HK-2 (cell line): ENCODE results near the gene XDH.

ENCODE experiments used
- DNase-seq: peaks from one replicate; pipeline ENCODE4 v3.0.0-alpha.2; 2018; ENCODE audit not compliant: unreplicated experiment

XDH gene

DNA sequence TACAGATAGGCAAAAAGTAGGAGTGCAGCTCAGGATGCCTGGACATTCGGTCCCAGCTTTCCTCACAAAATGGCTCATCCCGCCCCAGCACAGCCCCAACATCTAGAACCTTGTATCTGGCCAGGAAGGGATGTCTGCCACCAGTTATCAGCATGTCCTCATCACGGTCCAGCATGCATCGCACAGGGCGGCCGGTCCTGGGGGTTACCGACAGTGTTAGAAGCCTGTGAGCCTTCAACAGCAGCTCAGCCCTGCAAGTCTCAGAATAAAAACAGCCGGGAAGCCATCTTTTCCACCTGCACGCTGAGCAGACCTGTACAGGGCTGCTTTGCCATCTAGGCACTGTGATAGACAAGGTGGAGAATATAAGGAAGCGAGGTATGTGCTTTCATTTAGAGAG is 49.2 kb downstream of the XDH start:
- no peak for DNase-seq

DNA sequence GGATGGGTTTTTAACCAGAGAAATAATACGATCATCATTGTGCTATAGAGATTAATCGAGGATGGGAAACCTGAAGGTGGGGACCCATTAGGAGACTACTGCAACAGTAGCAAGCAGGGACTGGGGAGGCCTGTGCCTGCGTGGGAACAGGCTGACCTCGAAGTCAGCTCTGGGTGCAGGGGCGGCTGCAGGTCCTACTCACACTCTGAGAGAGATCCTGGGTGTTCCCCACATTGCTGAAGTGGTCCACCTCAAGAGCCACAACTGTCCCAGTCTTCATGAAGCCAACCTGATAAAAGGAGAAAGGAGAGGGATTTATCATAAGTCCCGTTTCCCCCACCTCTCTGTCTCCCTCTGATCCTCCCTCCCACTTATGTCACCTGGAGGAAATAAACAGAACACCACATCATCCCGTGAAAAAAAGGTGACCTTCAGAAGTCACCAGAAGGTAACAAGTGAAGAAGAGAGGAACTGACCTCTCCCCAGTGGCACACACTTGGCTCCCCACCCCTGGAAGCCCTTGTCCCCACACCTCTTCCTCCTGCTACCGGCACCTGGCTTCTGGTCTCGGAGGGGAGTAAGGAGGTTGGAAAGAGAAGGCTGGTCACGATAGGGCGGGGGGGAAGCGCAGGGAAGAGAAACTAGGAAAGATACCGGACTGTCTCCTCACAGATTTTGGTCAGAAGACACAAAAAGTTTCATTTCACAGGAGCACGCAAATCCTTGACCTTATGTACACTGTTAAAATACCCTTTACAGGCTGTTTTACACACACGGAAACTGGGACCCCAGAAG is 50.4 kb downstream of the XDH start:
- DNase-seq, result no peak

GRCh38 chr2:31362581-31362980 is 52.0 kb downstream of the XDH start:
- DNase-seq, result no peak

DNA sequence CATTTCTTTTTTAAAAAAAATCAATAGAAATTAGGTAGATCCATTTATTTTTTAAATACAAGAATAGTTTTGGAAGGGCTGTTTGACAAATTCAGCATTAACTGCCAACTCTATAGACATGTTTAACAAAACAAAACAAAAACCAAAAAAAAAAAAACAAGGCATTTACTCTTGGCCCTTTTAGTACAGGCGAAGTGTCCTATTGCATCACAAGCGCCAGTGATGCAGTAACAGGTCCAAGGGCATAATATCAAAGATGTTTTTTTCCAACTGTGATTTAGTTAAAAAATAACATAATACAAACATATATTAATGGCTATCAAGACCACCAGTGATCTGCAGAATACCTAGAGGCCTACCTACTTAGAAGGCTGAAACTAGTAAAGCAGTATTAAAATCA is 55.3 kb downstream of the XDH start:
- DNase-seq, result no peak

GRCh38 chr2:31354837-31355236 is 59.7 kb downstream of the XDH start:
- DNase-seq, result no peak

GRCh38 chr2:31353179-31353578 is 61.4 kb downstream of the XDH start:
- no peak for DNase-seq

- DNase-seq, result no peak
These were observed 64.9 kb downstream of the XDH start for GRCh38 chr2:31349684-31350083.

DNA sequence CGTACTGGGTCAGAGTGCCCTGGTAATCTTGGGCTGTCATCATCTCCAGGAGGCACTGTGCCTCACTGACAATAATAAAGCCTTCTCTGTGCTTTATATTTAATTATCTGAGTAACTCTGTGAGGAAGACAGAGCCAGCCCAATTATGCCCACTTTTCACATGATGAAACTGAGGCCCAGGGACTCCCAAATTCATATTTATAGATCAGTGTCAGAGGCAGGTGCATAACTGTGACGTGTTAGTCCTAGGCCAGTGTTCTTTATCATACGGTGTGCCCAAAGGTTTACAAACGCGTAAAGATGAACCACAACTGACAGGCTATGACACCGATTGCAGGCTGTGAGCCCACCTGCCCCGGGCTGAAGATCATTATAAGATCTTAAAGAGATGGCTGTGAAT is 65.4 kb downstream of the XDH start:
- no peak for DNase-seq

DNA sequence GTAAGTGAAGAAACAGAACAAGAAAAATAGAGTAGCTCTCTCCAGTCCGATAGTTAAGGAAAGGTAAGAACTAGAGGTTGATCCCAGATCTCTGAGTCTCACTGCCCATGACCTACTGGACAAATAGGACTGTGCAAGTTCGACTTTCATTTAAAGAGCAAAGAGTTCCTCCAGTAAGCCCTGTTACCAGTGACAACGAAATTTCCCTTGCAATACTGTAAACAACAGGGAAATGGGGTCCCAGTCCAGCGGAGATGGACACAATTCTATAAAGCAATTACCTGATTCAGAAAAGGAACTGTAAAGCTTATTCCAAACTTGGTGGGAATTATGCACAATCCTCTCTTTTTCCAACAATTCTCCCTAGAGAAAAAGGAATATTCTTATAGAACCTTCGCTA is 65.9 kb downstream of the XDH start:
- no peak for DNase-seq

- no peak for DNase-seq
These were observed 66.8 kb downstream of the XDH start for GRCh38 chr2:31347750-31348149.

- no peak for DNase-seq
These were observed 67.2 kb downstream of the XDH start for GRCh38 chr2:31347319-31347718.

DNA sequence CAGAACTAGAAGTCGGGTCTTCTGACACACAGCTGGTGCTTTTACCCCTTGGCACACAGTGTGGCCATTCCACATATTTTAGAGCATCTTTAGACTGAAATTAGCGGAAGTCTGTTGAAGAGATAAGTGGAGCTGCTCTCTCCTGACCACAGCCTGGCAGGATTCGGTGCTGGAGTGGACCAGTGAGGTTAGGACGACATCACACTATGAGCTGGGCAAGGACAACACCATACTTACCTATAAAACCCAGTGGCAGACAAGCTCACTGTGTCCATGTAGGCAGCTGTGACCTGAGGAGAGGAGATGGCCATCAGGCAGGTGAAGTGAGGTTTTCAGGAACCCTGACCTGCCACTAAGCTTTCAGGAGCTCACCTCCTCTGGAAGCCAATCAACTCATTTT is 70.1 kb downstream of the XDH start:
- DNase-seq, result no peak

- DNase-seq, result no peak
These were observed 73.2 kb downstream of the XDH start for GRCh38 chr2:31341351-31341750.

DNA sequence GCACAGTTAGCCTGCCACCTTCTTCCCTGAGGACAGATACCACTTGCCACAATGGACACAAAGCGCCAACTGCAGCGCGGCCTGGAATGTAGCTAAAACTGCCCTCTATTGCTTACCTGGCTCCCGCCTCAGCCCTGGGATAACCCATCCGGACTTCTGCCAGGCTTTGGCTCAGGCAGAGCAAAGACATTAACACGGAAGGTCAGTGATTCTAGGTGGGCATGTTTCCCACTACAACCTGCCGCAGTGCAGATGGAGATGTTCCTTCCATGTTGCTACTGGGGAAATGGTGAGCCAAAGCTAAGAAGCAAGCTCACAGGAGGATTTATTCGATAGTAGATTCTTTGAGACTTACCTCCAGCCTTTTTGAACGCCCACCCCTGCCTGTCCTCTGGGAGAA is 74.8 kb downstream of the XDH start:
- no peak for DNase-seq

DNA sequence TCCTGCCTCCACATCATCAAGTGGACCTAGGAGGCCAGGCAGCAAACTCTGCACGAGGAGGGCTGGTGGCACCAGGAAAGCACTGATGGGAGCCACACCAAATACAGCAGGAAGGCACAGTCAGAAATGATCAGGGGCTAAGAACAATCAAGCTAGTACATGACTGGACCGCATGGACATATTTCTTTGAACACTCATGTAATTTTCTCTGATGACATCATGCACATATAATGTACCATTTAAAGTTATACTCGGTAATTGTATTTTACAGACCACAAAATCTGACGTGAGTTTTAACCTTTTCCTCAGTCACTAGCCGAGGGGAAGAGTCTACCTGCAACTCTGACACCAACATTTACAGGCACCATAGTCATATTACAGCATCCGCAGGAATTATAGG is 76.7 kb downstream of the XDH start:
- no peak for DNase-seq

DNA sequence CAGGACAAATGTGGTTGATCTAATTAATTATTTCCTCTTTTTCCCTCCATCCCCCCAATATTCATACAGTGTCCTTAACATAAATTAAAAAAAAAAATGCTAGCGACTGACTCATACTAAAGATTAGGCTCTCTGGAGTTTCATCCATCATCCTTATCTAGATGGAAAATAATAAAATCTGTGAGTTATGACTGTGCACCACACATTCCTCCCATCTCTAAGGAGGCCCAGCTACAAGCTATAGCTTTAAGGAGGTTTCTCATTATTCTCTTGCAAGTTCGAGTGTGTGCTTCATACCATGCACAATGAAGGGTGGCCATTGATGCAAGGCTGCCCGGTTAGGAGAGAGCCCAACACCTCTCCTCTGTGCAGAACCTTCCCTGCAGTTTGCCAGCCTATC is 77.3 kb downstream of the XDH start:
- DNase-seq, result no peak

- peak; percentile 63 for DNase-seq
These were observed 78.5 kb downstream of the XDH start for GRCh38 chr2:31335921-31336585.

DNA sequence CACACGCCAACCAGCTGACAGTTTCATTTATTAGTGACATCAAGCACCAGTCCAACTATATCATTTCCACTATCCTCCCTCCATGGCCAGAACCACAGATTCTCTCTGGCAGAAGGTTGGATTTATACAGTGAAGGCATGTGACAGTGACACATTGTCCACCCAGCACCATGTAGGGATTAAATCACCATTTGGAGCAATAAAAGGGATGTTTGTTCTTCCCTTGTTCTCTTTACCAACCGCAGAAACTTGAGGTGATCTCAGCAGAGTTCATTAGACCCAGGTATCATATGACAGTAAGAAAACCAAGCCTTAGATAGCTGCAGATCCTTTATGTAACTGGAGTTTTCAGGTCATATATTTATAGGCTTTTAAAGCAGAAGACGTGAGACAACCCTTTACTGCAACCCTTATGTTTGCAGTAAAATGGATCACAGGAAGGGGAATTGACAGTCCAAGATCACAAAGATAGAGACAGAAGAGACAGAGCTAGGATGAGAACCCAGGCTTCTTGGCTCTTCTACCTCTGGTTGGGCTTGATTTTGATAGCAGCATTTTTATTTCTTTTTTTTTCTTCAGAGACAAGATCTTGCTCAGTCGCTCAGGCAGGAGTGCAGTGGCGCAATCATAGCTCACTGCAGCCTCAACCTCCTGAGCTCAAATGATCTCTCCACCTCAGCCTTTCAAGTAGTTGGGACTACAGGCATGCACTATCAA is 80.1 kb downstream of the XDH start:
- no peak for DNase-seq

GRCh38 chr2:31333527-31334183 is 80.9 kb downstream of the XDH start:
- DNase-seq, result peak; percentile 78

DNA sequence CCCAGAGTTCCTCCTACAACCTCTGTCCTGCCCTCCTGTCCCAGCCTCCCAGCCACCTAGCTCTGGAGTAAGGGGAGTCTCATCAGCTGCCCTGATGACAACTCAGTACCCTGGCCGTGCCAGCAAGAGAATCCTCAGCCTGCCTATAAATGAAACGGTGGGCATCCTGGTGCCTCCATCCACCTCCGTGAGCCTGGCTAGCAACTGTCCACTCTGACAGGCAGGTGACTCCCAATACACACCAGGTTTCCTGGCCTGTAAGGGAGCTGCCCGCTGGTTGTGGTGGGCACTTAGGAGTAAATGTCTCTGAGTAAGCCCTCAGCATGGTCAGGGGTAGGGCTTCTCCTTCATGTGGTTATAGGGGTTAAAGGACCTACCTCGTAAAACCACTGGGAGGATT is 81.5 kb downstream of the XDH start:
- no peak for DNase-seq

- no peak for DNase-seq
These were observed 82.0 kb downstream of the XDH start for GRCh38 chr2:31332521-31332920.

GRCh38 chr2:31331156-31331555 is 83.4 kb downstream of the XDH start:
- no peak for DNase-seq
